ENCODE measurements around the gene JAK1. TPM values are rescaled to one million over a fixed set of nuclear protein-coding genes. Genes with fewer than 3 reads are reported as not detected.

JAK1 gene
- total and polyA plus RNA-seq, 2 of the 8 experiments (the other 6 are each of a cell fraction or from before 2014, with no cell fraction given) = 7.8 to 24.5 TPM

DNA sequence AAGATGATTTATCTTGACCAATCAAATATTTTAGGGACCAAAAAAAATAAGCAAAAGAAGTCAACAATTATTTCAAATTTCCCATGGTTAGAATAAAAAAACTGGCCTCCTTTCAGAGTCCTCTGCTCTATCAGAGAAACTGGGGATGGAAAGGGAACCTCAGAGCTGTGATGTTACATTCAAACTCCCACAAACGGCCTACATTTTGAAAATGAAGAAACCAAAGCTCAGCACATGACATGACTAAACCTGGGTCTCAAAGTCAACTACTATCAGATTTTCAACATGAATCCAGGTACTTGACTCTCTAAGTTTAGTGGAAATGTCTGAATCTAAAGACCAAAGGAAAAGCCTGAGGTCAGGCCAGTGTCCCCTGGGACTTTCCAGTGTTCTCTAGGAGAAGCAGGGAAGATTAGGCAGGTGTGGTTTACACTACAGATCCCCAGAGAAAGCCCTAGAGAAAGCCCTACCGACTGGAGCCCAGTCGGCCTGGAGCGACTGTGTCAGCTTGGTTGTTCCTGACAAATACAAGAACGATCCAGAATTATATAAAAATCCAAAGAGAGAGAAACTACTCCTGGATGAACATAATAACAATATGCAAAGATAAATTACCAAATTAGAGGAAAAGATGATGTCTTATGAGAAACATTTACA, 24.8 kb downstream of the JAK1 start (continued):
- TF ChIP-seq RXRA (IDR thresholded peaks at IDR 0.05; ENCODE audit: insufficient read depth, low read depth, low read length) (no peak), MAFK (IDR thresholded peaks at IDR 0.05; ENCODE audit: low read depth, low read length) (no peak), EZH2 (IDR thresholded peaks at IDR 0.05; ENCODE audit: low read depth, low read length, severe bottlenecking) (no peak), KDM5A (IDR thresholded peaks at IDR 0.05; ENCODE audit: low read length) (no peak), BRCA1 (IDR thresholded peaks at IDR 0.05; ENCODE audit: low read depth, low read length) (no peak), JUND (IDR thresholded peaks at IDR 0.05; ENCODE audit: low read length) (no peak), ASH2L (IDR thresholded peaks at IDR 0.05; ENCODE audit: low read length) (no peak)

Data from H1 (cell line).